ENCODE results near the gene PCNX4. TPM values are rescaled to one million over a fixed set of nuclear protein-coding genes. Genes with fewer than 3 reads are reported as not detected.

Gene PCNX4
- total RNA-seq, 1 experiment from 2014 or later = 64.0 TPM

DNA sequence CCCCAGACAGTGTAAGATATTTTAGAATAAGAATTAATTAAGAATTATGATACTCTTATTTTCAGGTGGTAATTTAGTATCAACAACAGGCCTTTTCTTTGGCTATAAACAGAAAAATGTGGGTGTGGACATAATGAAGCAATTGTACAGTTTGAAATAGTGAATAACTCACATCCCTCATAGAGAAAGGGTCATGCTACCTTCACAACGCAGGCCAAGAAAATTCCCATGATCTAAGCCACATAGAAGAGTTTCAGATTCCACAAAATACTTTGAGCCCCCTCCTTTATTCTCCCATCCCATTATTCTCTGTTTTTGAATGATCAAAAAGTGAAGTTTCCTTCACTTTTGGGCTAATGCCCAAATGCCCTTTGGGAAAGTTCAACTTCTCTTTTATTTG is 97.0 kb downstream of the PCNX4 start:
- BruUV-seq (replicated peaks) = no TSS peak
- intact Hi-C loops (cut with micrococcal nuclease; ENCODE audit: unreplicated experiment) = loop anchor here (2.0 to 10.0 kb wide), 2 partner anchors 136 to 374 kb away; no protein-coding TSS in a partner anchor
- Histone ChIP-seq H3K4me3 (ENCODE audit: low read depth, low read length, poor library complexity, severe bottlenecking) (no peak overlapping the region), H3K27ac (ENCODE audit: low read depth, low read length, poor library complexity, severe bottlenecking) (no peak overlapping the region), H3K9me3 (ENCODE audit: low read depth, low read length, poor library complexity, severe bottlenecking) (no peaks in the 10 kb centered on the region), H3K36me3 (ENCODE audit: insufficient read depth, low read length, poor library complexity, severe bottlenecking) (no peaks in the 10 kb centered on the region), H3K27me3 (replicated peaks; ENCODE audit: insufficient read depth, low read depth, low read length, poor library complexity) (no peaks in the 10 kb centered on the region), H3K4me1 (ENCODE audit: insufficient read depth, low read length, poor library complexity, severe bottlenecking) (peaks cover 11% of the 10 kb centered on the region)
- ChIA-PET CTCF (interaction anchor here (1.0 kb wide), 1 partner anchor 373 kb away, joined by 6 read pairs; no protein-coding TSS in a partner anchor), POLR2A (ENCODE audit: low non-redundant PET) (no interaction called here)
- DNase-seq (ENCODE audit: low spot score) = no peak
- TF ChIP-seq EZH2 (IDR thresholded peaks at IDR 0.05; ENCODE audit: borderline replicate concordance, low read depth, low read length, poor library complexity, severe bottlenecking) = no peak
- TF ChIP-seq, protein P1, sequence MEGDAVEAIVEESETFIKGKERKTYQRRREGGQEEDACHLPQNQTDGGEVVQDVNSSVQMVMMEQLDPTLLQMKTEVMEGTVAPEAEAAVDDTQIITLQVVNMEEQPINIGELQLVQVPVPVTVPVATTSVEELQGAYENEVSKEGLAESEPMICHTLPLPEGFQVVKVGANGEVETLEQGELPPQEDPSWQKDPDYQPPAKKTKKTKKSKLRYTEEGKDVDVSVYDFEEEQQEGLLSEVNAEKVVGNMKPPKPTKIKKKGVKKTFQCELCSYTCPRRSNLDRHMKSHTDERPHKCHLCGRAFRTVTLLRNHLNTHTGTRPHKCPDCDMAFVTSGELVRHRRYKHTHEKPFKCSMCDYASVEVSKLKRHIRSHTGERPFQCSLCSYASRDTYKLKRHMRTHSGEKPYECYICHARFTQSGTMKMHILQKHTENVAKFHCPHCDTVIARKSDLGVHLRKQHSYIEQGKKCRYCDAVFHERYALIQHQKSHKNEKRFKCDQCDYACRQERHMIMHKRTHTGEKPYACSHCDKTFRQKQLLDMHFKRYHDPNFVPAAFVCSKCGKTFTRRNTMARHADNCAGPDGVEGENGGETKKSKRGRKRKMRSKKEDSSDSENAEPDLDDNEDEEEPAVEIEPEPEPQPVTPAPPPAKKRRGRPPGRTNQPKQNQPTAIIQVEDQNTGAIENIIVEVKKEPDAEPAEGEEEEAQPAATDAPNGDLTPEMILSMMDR (conservative IDR thresholded peaks at IDR 0.05; ENCODE audit: low read depth, low read length) = no peak

DNA sequence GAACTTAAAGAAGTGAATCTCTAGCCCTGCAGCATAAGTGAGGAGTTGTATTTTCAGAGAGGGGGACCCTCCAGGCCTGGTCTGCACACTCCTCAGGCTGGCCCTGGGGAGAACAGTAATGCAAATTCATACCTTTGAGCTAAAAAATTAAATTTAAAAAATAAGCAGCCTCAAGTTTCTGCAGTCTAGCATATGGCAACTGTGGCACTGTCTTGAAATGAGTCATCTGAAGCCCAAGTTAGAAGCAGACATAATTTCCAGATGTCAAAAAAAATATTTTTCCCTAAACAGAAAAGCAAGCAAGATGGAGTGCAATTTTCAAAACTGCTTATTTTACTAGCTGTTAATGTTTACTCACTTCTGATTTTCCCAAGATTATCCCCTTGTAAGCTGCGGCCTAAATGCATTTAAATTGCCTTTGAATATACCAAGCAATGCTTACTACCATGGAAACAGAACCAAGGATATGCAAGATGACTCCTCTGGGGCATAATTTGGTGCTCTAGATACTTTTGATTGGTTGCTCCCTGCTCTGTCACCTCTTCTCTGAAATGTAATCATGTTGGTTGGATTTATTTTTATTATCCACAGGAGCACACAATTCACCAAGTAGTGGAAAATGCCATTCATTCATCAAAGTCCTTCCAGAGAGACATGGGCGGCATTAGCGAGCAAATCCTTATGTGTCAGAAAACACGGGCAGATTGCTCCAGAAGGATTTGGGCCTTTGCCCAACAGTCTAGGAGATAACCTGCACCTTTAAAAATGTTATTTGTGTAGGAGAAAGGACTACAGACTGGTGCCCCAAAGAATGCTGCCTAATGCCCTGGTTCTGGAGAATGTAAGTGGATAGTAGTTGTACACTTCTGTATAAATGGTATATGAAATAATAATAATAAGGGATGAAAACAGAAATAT is 98.5 kb downstream of the PCNX4 start:
- no peak for DNase-seq (ENCODE audit: low spot score)

DNA sequence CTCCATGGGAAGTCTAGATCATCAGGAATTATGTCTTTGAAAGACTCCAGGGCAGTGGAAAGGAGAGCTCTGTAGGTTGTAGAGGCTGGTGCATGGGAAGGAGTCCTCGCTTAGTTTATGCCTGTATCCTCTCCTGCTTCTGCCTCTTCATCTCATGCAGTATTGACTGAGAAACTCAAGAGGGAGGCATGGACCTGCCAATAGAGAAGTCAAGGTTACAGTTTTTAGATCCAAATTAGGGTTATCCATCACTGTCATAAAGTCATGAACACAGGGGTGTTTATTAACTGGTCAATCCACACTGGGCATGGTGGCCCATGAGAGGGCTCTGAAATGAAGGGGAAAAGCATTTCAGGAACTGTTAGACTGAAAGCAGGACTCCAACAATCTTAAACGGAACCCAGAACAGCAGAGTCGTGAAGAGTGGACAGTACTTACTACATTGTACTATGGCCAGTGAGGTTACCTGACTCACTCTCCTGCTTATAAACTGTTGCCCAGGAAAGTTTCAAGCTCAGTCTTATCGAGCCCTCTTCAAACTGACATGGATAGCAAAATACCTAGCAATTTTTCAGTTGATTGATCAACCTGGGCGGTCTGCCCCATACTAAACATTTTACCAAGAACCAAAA is 103.6 kb downstream of the PCNX4 start:
- intact Hi-C loops (cut with micrococcal nuclease; ENCODE audit: unreplicated experiment) = no loop called here
- ChIA-PET CTCF (no interaction called here), POLR2A (ENCODE audit: low non-redundant PET) (no interaction called here)
- Histone ChIP-seq H3K4me1 (ENCODE audit: insufficient read depth, low read length, poor library complexity, severe bottlenecking) (no peaks in the 10 kb centered on the region), H3K9me3 (ENCODE audit: low read depth, low read length, poor library complexity, severe bottlenecking) (no peaks in the 10 kb centered on the region), H3K36me3 (ENCODE audit: insufficient read depth, low read length, poor library complexity, severe bottlenecking) (no peaks in the 10 kb centered on the region), H3K27ac (ENCODE audit: low read depth, low read length, poor library complexity, severe bottlenecking) (no peak overlapping the region), H3K4me3 (ENCODE audit: low read depth, low read length, poor library complexity, severe bottlenecking) (no peak overlapping the region), H3K27me3 (replicated peaks; ENCODE audit: insufficient read depth, low read depth, low read length, poor library complexity) (no peaks in the 10 kb centered on the region)
- TF ChIP-seq EZH2 (IDR thresholded peaks at IDR 0.05; ENCODE audit: borderline replicate concordance, low read depth, low read length, poor library complexity, severe bottlenecking) = no peak
- TF ChIP-seq, protein P1 (conservative IDR thresholded peaks at IDR 0.05; ENCODE audit: low read depth, low read length) = 0 out of 2 replicates have a peak, but pooled peaks have one; percentile 21
- BruUV-seq (replicated peaks) = no TSS peak
- DNase-seq (ENCODE audit: low spot score) = no peak

More for the DNA sequence above, 98.5 kb downstream of the PCNX4 start:
- Histone ChIP-seq H3K4me1 (ENCODE audit: insufficient read depth, low read length, poor library complexity, severe bottlenecking) (peaks cover 2% of the 10 kb centered on the region), H3K36me3 (ENCODE audit: insufficient read depth, low read length, poor library complexity, severe bottlenecking) (no peaks in the 10 kb centered on the region), H3K9me3 (ENCODE audit: low read depth, low read length, poor library complexity, severe bottlenecking) (no peaks in the 10 kb centered on the region), H3K27me3 (replicated peaks; ENCODE audit: insufficient read depth, low read depth, low read length, poor library complexity) (no peaks in the 10 kb centered on the region), H3K4me3 (ENCODE audit: low read depth, low read length, poor library complexity, severe bottlenecking) (no peak overlapping the region), H3K27ac (ENCODE audit: low read depth, low read length, poor library complexity, severe bottlenecking) (no peak overlapping the region)
- TF ChIP-seq EZH2 (IDR thresholded peaks at IDR 0.05; ENCODE audit: borderline replicate concordance, low read depth, low read length, poor library complexity, severe bottlenecking) = no peak
- TF ChIP-seq, protein P1 (conservative IDR thresholded peaks at IDR 0.05; ENCODE audit: low read depth, low read length) = no peak
- ChIA-PET POLR2A (ENCODE audit: low non-redundant PET) (no interaction called here), CTCF (no interaction called here)
- BruUV-seq (replicated peaks) = no TSS peak
- intact Hi-C loops (cut with micrococcal nuclease; ENCODE audit: unreplicated experiment) = loop anchor here (2.0 to 10.0 kb wide), 2 partner anchors 135 to 373 kb away; no protein-coding TSS in a partner anchor

Data from A673 (cell line).